Glomerular visceral epithelial cell (primary cell): ENCODE results near the gene PES1.
"Not testable (repeated sequence)": the region's sequence is repeated elsewhere in the genome, so short reads cannot be mapped to it uniquely, and the experiment has no call there.

ENCODE experiments used
- DNase-seq: peaks from one replicate; pipeline ENCODE4 v3.0.0-alpha.2; 2016; ENCODE audit errors: extremely low spot score

Gene PES1

GRCh38 chr22:30555282-30556210 is 36.2 kb downstream of the PES1 start:
- no peak for DNase-seq

GRCh38 chr22:30553971-30554370 is 37.7 kb downstream of the PES1 start:
- no peak for DNase-seq

GRCh38 chr22:30552719-30553118 is 39.0 kb downstream of the PES1 start:
- no peak for DNase-seq

- DNase-seq, result not testable (repeated sequence)
These were observed 39.9 kb downstream of the PES1 start for GRCh38 chr22:30551813-30552212.

GRCh38 chr22:30547188-30547587 is 44.5 kb downstream of the PES1 start:
- no peak for DNase-seq

GRCh38 chr22:30546616-30547015 is 45.1 kb downstream of the PES1 start, which contains the start of gene SEC14L6:
Gene SEC14L6, minus strand, starts transcription at chr22:30546741. Its CDS starts 59 bp downstream, at chr22:30546682.
- DNase-seq, result no peak

GRCh38 chr22:30542811-30543188 is 48.9 kb downstream of the PES1 start:
- no peak for DNase-seq

GRCh38 chr22:30541961-30542810 is 49.5 kb downstream of the PES1 start:
- DNase-seq, result peak; percentile 8

- not testable (repeated sequence) for DNase-seq
These were observed 50.2 kb downstream of the PES1 start for GRCh38 chr22:30541511-30541910.

GRCh38 chr22:30539368-30539767 is 52.3 kb downstream of the PES1 start:
- no peak for DNase-seq

- DNase-seq, result peak; percentile 32
These were observed 53.4 kb downstream of the PES1 start for GRCh38 chr22:30538280-30538679.

GRCh38 chr22:30537083-30537731 is 54.5 kb downstream of the PES1 start:
- DNase-seq, result no peak

- no peak for DNase-seq
These were observed 56.5 kb downstream of the PES1 start for GRCh38 chr22:30535182-30535581.

- no peak for DNase-seq
These were observed 59.8 kb downstream of the PES1 start for GRCh38 chr22:30531651-30532608.

GRCh38 chr22:30526656-30527055 is 65.1 kb downstream of the PES1 start:
- DNase-seq, result no peak
